ENCODE data around the gene TSTD1.
"Not testable (repeated sequence)": the region's sequence is repeated elsewhere in the genome, so short reads cannot be mapped to it uniquely, and the experiment has no call there.

TSTD1 gene

DNA sequence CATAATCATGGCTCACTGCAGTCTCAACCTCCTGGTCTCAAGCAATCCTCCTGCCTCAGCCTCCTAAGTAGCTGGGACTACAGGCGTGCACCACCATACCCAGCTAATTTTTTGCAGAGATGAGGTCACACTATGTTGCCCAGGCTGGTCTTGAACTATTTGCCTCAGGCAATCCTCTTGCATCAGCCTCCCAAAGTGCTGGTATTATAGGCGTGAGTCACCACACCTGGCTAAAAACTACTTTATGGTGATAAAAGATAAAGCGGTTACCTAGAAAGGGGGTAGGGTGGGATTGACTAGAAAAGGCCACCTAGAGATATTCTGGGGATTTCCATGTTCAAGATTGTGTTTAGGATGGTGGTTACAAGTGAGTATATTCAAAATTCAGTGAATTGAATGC is 5.0 kb downstream of the TSTD1 start:
- DNase-seq, result no peak

GRCh38 chr1:161032409-161032808 is 6.4 kb downstream of the TSTD1 start:
- no peak for DNase-seq

DNA sequence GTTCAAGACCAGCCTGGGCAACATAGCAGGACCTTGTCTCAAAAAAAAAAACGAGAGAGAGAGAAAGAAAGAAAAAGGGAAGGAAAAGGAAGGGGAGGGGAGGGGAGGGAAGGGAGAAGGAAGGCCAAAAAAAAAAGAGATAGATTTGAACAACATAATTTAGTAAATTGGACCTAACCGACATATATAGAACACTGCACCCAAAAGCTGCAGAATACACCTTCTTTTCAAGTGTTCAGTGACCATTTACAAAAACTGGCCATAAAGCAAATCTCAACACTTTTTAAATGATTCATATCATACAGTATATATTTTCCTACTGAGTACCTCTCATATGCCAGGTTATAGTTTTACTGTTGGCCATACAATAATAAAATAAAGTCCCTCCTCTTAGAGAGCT is 6.9 kb downstream of the TSTD1 start:
- DNase-seq, result no peak

GRCh38 chr1:161029466-161029865 is 9.3 kb downstream of the TSTD1 start:
- DNase-seq, result not testable (repeated sequence)

DNA sequence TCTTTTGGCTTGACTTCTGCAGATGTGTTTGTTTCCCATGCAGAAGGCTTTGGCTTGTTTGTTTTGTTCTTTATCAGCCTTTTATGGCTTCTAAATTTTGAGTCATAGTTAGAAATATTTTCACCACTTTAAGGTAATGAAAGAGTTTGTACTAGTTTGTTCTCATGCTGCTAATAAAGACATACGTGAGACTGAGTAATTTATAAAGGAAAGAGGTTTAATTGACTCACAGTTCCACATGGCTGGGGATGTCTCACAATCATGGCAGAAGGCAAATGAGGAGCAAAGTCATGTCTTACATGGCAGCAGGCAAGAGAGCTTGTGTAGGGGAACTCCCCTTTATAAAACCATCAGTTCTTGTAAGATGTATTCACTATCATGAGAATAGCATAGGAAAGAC is 11.8 kb downstream of the TSTD1 start:
- not testable (repeated sequence) for DNase-seq

GRCh38 chr1:161022432-161022831 is 16.3 kb downstream of the TSTD1 start:
- not testable (repeated sequence) for DNase-seq

- no peak for DNase-seq
Measured at GRCh38 chr1:161021970-161022353, 16.8 kb downstream of the TSTD1 start.

- peak; percentile 85 for DNase-seq
Measured at GRCh38 chr1:161021165-161021969, 17.4 kb downstream of the TSTD1 start.

DNA sequence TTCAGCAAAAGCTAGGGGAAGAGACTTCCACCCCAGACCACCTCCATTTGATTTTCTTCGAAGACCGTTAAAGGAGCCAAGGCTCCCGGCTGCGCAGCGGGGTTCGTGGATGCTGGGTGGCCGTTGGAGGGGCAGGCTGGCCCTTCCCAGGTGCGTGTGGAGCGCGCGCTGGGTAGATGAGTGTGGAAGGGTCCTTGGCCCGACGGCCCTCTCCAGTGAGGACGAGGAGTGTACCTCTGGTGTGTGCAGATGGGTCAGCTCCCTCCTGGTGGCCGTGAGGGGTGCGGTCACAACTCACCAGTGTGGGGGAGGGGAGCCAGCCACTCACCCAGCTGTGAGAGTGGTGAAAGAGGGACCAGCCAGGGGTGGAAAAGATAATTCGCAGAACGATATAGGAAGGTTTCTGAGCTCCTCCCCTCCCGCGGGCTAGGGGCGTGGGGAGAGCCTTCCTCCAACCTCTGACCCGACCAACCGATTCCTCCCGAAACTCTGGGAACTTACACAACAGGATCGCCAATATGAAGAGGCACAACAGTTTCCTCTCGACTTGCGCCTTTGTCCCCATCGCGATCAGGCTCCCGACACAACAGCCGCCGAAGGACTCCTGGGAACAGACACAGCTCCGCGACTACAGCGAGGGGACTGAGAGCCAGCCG is 18.1 kb downstream of the TSTD1 start, which contains the start of gene F11R:
Gene F11R, minus strand, starts transcription at position 644 of the 656 bp plus-strand sequence. Its CDS starts 79 bp downstream, at position 565.
- DNase-seq, result no peak

DNA sequence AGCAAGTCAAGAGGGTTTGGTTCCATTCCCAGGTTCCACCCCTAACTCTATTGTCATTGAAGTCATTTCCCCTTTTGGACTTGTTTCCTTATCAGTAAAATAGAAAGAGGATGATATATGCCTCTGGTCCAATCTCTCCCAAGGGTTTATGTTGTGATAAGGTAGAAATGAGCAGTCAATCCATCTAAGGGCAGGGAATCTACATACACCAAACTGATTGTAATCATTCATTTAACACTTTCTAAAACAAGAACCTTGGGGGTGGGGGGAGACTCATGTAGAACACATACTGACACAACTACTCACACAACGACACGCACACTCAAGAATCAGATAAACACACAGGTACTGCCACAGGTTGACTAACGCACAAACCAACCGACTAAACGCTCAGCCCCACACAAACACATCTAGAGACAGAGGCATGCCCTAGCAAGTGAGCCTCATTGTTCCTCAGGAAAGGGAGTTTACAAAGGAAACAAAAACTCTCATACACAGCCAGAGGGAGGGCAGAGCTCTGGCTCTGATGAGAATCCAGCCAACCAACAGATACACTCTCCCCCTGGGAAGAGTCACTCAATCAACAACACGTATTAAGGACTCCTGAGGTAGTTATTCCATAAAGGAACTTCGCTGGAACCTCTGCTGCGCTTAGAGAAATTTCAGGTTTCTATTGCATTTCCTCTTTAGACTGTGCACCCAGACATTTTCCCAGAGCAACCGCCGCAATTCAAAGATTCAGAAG is 18.8 kb downstream of the TSTD1 start:
- no peak for DNase-seq

GRCh38 chr1:161019111-161019660 is 19.6 kb downstream of the TSTD1 start:
- DNase-seq, result not testable (repeated sequence)

DNA sequence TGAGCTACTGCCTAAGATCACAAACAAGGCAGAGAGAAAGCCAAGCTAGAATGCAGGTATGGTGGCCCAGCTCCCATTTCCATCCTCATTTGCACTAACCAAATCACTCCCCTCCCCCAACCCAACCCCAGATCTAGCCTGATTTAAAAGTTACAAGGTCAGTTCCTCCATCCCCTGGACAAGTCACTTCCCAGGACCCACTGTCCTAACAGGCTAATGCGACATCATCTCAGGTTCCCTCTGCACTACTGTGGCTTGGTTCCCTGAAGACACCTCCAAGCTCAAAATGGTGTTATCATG is 20.2 kb downstream of the TSTD1 start:
- DNase-seq, result no peak

- no peak for DNase-seq
Measured at GRCh38 chr1:161017756-161018630, 20.8 kb downstream of the TSTD1 start.

GRCh38 chr1:161017181-161017580 is 21.6 kb downstream of the TSTD1 start:
- not testable (repeated sequence) for DNase-seq

DNA sequence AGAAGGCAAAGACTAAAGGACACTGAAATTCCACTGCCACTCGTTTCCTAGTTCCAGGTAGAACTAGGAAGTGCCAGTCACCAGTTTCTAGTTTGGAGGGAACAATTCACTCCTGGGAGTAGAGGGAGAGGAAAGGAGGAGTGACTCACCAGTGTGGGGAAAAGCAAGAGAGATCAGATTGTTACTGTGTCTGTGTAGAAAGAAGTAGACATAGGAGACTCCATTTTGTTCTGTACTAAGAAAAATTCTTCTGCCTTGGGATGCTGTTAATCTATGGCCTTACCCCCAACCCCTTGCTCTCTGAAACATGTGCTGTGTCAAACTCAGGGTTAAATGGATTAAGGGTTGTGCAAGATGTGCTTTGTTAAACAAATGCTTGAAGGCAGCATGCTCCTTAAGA is 22.1 kb downstream of the TSTD1 start:
- DNase-seq, result not testable (repeated sequence)

GRCh38 chr1:161013488-161014230 is 25.1 kb downstream of the TSTD1 start:
- DNase-seq, result peak; percentile 81

- DNase-seq, result no peak
Measured at GRCh38 chr1:161013131-161013487, 25.7 kb downstream of the TSTD1 start.

- DNase-seq, result no peak
Measured at GRCh38 chr1:161012420-161012819, 26.3 kb downstream of the TSTD1 start.

GRCh38 chr1:161009602-161010211 is 29.1 kb downstream of the TSTD1 start:
- DNase-seq, result no peak

GRCh38 chr1:161008869-161009510 is 29.8 kb downstream of the TSTD1 start:
- DNase-seq, result no peak

- DNase-seq, result no peak
Measured at GRCh38 chr1:161007369-161007768, 31.4 kb downstream of the TSTD1 start.

All from NK-92 treated with Interleukin-12 subunit alpha and Interleukin-12 subunit beta, amount 100 ng/mL, for 24 hours (cell line).